Neural progenitor cell (in vitro differentiated cells): ENCODE data around the gene DDX49. TPM values are rescaled to one million over a fixed set of nuclear protein-coding genes. Genes with fewer than 3 reads are reported as not detected.

Source experiments
- DNase-seq: peaks from one replicate; pipeline ENCODE4 v3.0.0-alpha.2; 2016; ENCODE audit warnings: low spot score
- H2AFZ ChIP-seq: fragments of 200-600 bp; sonication (generic); replicated peaks from 2 replicates; pipeline ENCODE4 v1.6.1; 2016; ENCODE audit warnings: antibody characterized with exemption
- H3F3A ChIP-seq: fragments of 200-600 bp; sonication (generic); 2 replicates; pipeline ENCODE4 v1.6.1; 2016; ENCODE audit warnings: antibody characterized with exemption, low read depth
- H3K27ac ChIP-seq: fragments of 200-600 bp; sonication (generic); 2 replicates; pipeline ENCODE4 v1.5.1; 2016; ENCODE audit warnings: mild to moderate bottlenecking
- H3K27me3 ChIP-seq: fragments of 200-600 bp; sonication (generic); 2 replicates; pipeline ENCODE4 v1.6.1; 2016; ENCODE audit warnings: mild to moderate bottlenecking, moderate library complexity
- H3K36me3 ChIP-seq: fragments of 200-600 bp; sonication (generic); 2 replicates; pipeline ENCODE4 v1.5.1; 2016
- H3K4me1 ChIP-seq: fragments of 200-600 bp; sonication (generic); 2 replicates; pipeline ENCODE4 v1.6.1; 2016; ENCODE audit warnings: mixed run types
- H3K4me2 ChIP-seq: fragments of 200-600 bp; sonication (generic); 2 replicates; pipeline ENCODE4 v1.6.1; 2016
- H3K4me3 ChIP-seq: fragments of 200-600 bp; sonication (generic); 2 replicates; pipeline ENCODE4 v1.5.1; 2016
- H3K79me2 ChIP-seq: fragments of 200-600 bp; sonication (generic); 2 replicates; pipeline ENCODE4 v1.6.1; 2016; ENCODE audit warnings: low read depth
- H3K9ac ChIP-seq: fragments of 200-600 bp; sonication (generic); 2 replicates; pipeline ENCODE4 v1.6.1; 2016
- H3K9me3 ChIP-seq: fragments of 200-600 bp; sonication (generic); 2 replicates; pipeline ENCODE4 v1.5.1; 2016; ENCODE audit warnings: low read depth
- H4K20me1 ChIP-seq: fragments of 200-600 bp; sonication (generic); 2 replicates; pipeline ENCODE4 v1.6.1; 2016; ENCODE audit warnings: low read depth
- H3K27ac Mint-ChIP-seq: 3 replicates; pipeline ENCODE4 v1.8.0; 2021; ENCODE audit warnings: mixed read lengths
- H3K27me3 Mint-ChIP-seq: 2 replicates; pipeline ENCODE4 v1.8.0; 2022; ENCODE audit warnings: low read depth, mild to moderate bottlenecking, inconsistent platforms, moderate library complexity, mixed read lengths; ENCODE audit not compliant: insufficient read depth
- H3K36me3 Mint-ChIP-seq: 3 replicates; pipeline ENCODE4 v1.8.0; 2021; ENCODE audit warnings: mixed read lengths
- H3K4me1 Mint-ChIP-seq: 3 replicates; pipeline ENCODE4 v1.8.0; 2021; ENCODE audit warnings: mixed read lengths
- H3K4me3 Mint-ChIP-seq: 3 replicates; pipeline ENCODE4 v1.8.0; 2021; ENCODE audit warnings: mild to moderate bottlenecking, moderate library complexity, mixed read lengths
- H3K9me3 Mint-ChIP-seq: 3 replicates; pipeline ENCODE4 v1.8.0; 2020; ENCODE audit warnings: mixed read lengths
- CTCF ChIP-seq: fragments of 200-600 bp; sonication (generic); IDR thresholded peaks from 2 replicates; pipeline ENCODE4 v1.5.1; 2017; ENCODE audit warnings: antibody characterized with exemption, mild to moderate bottlenecking
- EZH2 ChIP-seq: fragments of 200-600 bp; sonication (generic); IDR thresholded peaks from 2 replicates; pipeline ENCODE4 v1.6.1; 2017; ENCODE audit warnings: antibody characterized with exemption, mild to moderate bottlenecking, moderate library complexity
- EZH2phosphoT487 ChIP-seq: fragments of 200-600 bp; sonication (generic); IDR thresholded peaks from 2 replicates; pipeline ENCODE4 v1.6.1; 2017; ENCODE audit warnings: antibody characterized with exemption
- total RNA-seq: library from RNA; depleted of rRNA; stranded (reverse); fragments of >200 nt; gene quantifications from 2 replicates; pipeline ENCODE4 v1.2.3, GENCODE V29; 2015; ENCODE audit warnings: low replicate concordance

Gene DDX49
- total RNA-seq, 1 donor from 2014 or later: 19.9 TPM

DNA sequence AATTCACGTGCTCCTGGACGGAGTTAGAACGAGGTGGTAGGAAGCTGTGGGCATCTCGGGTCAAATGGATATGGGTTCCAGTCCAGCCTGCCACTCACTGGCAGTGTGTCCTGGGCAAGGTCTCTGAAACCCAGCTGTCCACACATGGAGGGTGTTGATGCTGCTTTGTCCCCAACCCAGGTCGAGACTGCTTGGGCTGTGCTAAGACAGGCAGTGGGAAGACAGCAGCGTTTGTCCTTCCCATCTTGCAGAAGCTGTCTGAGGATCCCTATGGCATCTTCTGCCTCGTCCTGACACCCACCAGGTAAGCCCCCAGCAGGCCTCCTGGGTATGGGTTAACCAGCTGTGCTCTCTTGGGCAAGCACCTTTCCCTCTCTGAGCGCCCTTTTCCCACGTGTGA lies 885 bp downstream of the DDX49 start:
- peaks cover 10% of the 10 kb centered on the region for H3K27me3 Mint-ChIP-seq
- no peaks in the 10 kb centered on the region for H3K27me3 ChIP-seq
- no peak overlapping the region for H3K27ac ChIP-seq
- H3K9me3 ChIP-seq: no peaks in the 10 kb centered on the region
- no peak for TF ChIP-seq CTCF
- no peak for TF ChIP-seq EZH2phosphoT487
- TF ChIP-seq EZH2: no peak
- H3F3A ChIP-seq: no peaks in the 10 kb centered on the region
- H3K79me2 ChIP-seq: peaks cover 47% of the 10 kb centered on the region
- H3K4me3 ChIP-seq: peak overlapping the region; percentile 99
- H3K9me3 Mint-ChIP-seq: no peaks in the 10 kb centered on the region
- H3K4me2 ChIP-seq: peak overlapping the region; percentile 87
- H2AFZ ChIP-seq: no peak overlapping the region
- no peak overlapping the region for H3K27ac Mint-ChIP-seq
- no peaks in the 10 kb centered on the region for H3K36me3 ChIP-seq
- peak overlapping the region; percentile 91 for H3K4me3 Mint-ChIP-seq
- peaks cover 9% of the 10 kb centered on the region for H4K20me1 ChIP-seq
- peaks cover 3% of the 10 kb centered on the region for H3K4me1 ChIP-seq
- H3K36me3 Mint-ChIP-seq: peaks cover 5% of the 10 kb centered on the region
- peak overlapping the region; percentile 67 for H3K9ac ChIP-seq
- H3K4me1 Mint-ChIP-seq: peaks cover 19% of the 10 kb centered on the region
- DNase-seq: no peak

GRCh38 chr19:18921593-18921992 lies 2.1 kb downstream of the DDX49 start:
- no peak overlapping the region for H3K4me3 ChIP-seq
- no peak overlapping the region for H2AFZ ChIP-seq
- DNase-seq: no peak
- no peak overlapping the region for H3K27ac ChIP-seq
- peaks cover 19% of the 10 kb centered on the region for H3K4me1 Mint-ChIP-seq
- no peaks in the 10 kb centered on the region for H3K27me3 ChIP-seq
- TF ChIP-seq CTCF: no peak
- H3K4me1 ChIP-seq: peaks cover 3% of the 10 kb centered on the region
- H3K9me3 Mint-ChIP-seq: no peaks in the 10 kb centered on the region
- peak overlapping the region; percentile 91 for H3K4me3 Mint-ChIP-seq
- peaks cover 10% of the 10 kb centered on the region for H3K27me3 Mint-ChIP-seq
- no peak overlapping the region for H3K4me2 ChIP-seq
- H3K36me3 Mint-ChIP-seq: peaks cover 8% of the 10 kb centered on the region
- no peak overlapping the region for H3K27ac Mint-ChIP-seq
- no peaks in the 10 kb centered on the region for H3F3A ChIP-seq
- H4K20me1 ChIP-seq: peaks cover 3% of the 10 kb centered on the region
- H3K9me3 ChIP-seq: no peaks in the 10 kb centered on the region
- H3K79me2 ChIP-seq: peaks cover 35% of the 10 kb centered on the region
- no peaks in the 10 kb centered on the region for H3K36me3 ChIP-seq
- H3K9ac ChIP-seq: no peak overlapping the region

- no peak for TF ChIP-seq EZH2
- no peak for TF ChIP-seq EZH2phosphoT487
- TF ChIP-seq CTCF: no peak
- no peak overlapping the region for H3K4me3 Mint-ChIP-seq
- Histone ChIP-seq H3K4me3 (no peak overlapping the region), H3K9ac (no peak overlapping the region), H3K4me1 (peaks cover 3% of the 10 kb centered on the region), H4K20me1 (peaks cover 7% of the 10 kb centered on the region), H2AFZ (no peak overlapping the region), H3F3A (no peaks in the 10 kb centered on the region), H3K79me2 (peaks cover 27% of the 10 kb centered on the region), H3K27me3 (no peaks in the 10 kb centered on the region), H3K27ac (no peak overlapping the region), H3K9me3 (no peaks in the 10 kb centered on the region), H3K4me2 (no peak overlapping the region), H3K36me3 (no peaks in the 10 kb centered on the region)
- peaks cover 11% of the 10 kb centered on the region for H3K36me3 Mint-ChIP-seq
- peaks cover 13% of the 10 kb centered on the region for H3K27me3 Mint-ChIP-seq
- H3K27ac Mint-ChIP-seq: no peak overlapping the region
- DNase-seq: no peak
- H3K9me3 Mint-ChIP-seq: no peaks in the 10 kb centered on the region
- H3K4me1 Mint-ChIP-seq: peaks cover 19% of the 10 kb centered on the region
These were observed 2.9 kb downstream of the DDX49 start for GRCh38 chr19:18922228-18922985.
